GM08714 (cell line): ENCODE data around the gene IRF5.

Experiments
- H3K4me3 ChIP-seq: fragments of 200-500 bp; sonication (Bioruptor generic); 2 replicates; pipeline ENCODE4 v1.5.1; 2014; ENCODE audit warnings: mild to moderate bottlenecking, low read length, inconsistent platforms
- ZNF274 ChIP-seq: IDR thresholded peaks from 2 replicates; pipeline ENCODE4 v1.6.1; 2012; ENCODE audit warnings: mild to moderate bottlenecking, low read depth, low read length

Gene IRF5

GRCh38 chr7:128937647-128938543, at the start of gene IRF5:
IRF5 (plus strand) TSS chr7:128937927; CDS start chr7:128942082, 4,155 bp downstream.
- H3K4me3 ChIP-seq, result peak within 1 kb of the TSS; percentile 87
- TF ChIP-seq ZNF274, result no peak

DNA sequence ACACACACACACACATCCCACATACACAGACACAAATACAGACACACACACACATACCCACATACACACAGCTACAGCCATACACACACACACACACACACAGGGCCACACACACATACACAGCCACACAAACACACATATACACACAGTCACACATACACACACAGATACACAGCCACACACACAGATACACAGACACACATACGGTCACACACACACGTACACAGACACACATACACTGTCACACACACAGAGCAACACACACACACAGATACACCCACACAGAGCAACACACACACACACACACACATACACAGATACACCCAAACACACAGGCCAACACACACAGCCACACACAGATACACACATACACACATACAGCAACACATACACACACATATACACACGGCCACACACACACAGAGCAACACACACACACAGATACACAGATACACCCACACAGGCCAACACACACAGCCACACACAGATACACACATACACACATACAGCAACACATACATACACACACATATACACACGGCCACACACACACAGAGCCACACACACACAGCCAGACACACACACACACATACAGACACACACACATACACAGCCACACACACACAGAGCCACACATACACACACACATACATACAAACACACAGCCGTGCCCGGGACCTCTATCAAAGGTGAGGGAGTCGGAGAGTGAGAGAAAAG, 49.5 kb upstream of the IRF5 start:
- no peak overlapping the region for H3K4me3 ChIP-seq
- TF ChIP-seq ZNF274, result no peak

- H3K4me3 ChIP-seq, result no peak overlapping the region
- TF ChIP-seq ZNF274, result no peak
These were observed 49.0 kb upstream of the IRF5 start for GRCh38 chr7:128888756-128889095.

DNA sequence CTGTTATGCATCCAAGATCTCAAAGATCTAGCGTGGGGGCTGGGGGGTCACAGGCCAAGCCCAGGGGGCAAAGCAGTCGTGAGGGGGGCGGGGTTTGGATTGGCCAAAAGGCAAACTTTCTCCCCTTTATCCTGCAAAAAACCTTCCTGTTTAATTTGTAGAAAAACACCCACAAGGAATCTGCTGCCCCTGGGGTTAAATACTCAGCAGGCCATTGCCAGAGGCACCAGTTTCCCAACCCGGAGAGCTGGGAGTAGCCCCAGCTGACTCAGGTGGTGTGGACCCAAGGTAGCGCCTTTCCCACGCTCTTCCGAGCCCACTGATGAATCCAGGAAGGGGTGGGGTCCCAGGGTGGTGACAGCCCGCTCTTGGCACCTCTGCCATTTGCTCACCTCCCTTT, 48.6 kb upstream of the IRF5 start:
- TF ChIP-seq ZNF274, result no peak

GRCh38 chr7:128890306-128891109, 47.2 kb upstream of the IRF5 start:
- TF ChIP-seq ZNF274, result no peak
- H3K4me3 ChIP-seq, result no peak overlapping the region

More for the DNA sequence above, 48.6 kb upstream of the IRF5 start:
- no peak overlapping the region for H3K4me3 ChIP-seq

DNA sequence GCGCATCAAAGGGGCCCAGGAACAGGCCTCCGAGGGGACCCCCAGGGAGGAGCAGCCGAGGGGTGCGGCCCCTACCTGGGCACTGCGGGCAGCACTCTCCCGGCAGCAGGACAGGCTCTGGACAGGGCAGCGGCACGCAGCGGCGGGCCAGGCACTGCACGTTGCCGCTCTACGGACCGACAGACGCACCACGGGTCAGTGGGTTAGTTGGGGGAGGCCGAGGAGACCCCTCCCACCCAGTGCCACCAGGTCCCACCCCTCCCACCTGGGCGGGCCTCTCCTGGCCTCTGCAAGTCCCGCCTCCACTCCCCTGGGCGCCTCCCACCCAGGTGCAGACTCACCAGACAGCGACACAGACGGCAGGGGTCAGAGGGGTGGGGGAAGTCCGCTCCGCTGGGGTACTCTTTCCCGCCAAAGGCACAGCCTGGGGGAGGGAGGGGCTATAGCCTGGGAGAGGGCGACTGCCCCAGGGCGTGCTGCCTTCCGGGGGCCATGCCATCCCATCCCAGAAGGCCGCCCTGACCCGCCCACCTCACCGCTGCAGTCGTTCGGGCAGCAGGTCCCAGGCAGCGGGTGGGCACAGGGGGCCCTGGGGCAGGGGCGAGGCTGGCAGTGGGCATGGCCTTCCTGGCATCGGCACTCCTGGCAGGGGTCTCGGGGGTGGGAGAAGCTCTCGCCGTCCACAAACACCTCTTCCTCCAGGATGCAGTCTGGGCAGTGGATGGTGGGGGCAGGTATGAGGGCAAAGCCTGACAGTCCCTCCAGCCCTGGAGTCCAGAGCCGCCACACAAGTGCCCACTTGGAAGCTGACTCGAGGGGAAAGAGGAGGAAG, 46.4 kb upstream of the IRF5 start:
- no peak overlapping the region for H3K4me3 ChIP-seq
- no peak for TF ChIP-seq ZNF274

DNA sequence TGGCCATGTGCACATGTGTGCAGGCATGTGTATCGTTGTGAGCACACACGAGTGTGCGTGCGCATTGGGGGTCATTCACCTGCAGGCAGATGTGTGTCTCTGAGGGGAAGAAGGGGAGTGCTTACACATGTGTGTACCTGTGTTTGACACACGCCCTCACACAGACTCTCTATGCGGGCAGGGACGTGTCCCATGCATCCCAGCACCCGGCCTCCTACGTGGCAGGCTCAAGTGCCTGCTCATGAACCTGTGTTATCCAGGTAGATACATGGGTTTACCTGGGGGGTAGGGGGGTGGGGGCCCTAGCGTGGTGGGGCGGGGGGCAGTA, 45.8 kb upstream of the IRF5 start:
- no peak overlapping the region for H3K4me3 ChIP-seq
- no peak for TF ChIP-seq ZNF274

- TF ChIP-seq ZNF274, result no peak
These were observed 45.0 kb upstream of the IRF5 start for GRCh38 chr7:128892521-128893250.

DNA sequence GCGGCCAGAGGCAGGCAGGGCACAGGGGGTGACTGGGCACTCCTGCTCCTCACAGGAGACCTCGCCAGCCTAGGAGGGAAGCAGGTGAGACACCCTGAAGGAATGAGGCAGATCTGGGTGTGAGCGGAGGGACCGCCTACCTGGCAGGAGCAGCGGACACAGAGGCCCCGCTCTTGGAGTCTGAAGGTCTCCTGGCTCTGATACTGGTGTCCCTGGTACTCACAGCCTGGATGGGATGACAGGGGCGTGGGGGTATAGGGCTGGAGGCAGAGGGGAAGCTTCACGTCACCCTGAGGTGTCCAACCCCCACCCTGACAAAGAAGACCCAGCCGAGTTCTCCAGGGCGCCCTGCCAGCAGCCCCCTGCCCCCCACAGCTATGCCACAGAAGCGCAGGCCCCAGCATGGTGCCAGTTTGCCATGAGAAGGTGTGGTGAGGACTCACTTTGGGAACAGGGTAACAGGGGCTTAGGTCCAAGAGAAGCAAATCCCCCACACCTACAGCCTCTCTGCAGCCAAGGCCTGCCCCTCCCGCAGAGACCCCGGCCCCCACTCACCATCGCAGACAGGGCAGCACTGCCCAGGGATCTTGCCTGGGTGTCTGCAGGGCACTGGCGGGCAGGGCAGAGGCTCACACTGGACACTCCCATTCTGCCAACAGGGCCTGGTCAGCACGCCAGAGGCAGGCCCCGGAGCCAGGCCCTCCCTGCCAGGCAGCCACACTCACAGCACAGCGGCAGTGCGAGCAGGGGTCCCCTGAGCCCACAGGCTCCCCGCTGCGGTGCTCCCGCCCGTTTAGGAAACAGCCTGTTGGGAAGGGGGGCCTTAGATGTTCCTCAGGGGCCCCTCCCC, 44.3 kb upstream of the IRF5 start:
- no peak for TF ChIP-seq ZNF274
- no peak overlapping the region for H3K4me3 ChIP-seq

More at GRCh38 chr7:128892521-128893250, 45.0 kb upstream of the IRF5 start:
- no peak overlapping the region for H3K4me3 ChIP-seq

GRCh38 chr7:128894101-128894440, 43.7 kb upstream of the IRF5 start:
- no peak for TF ChIP-seq ZNF274
- H3K4me3 ChIP-seq, result no peak overlapping the region

GRCh38 chr7:128895320-128895719, 42.4 kb upstream of the IRF5 start:
- no peak for TF ChIP-seq ZNF274

GRCh38 chr7:128899392-128899791, 38.3 kb upstream of the IRF5 start:
- TF ChIP-seq ZNF274, result no peak

More at GRCh38 chr7:128895320-128895719, 42.4 kb upstream of the IRF5 start:
- H3K4me3 ChIP-seq, result no peak overlapping the region

More at GRCh38 chr7:128899392-128899791, 38.3 kb upstream of the IRF5 start:
- H3K4me3 ChIP-seq, result no peak overlapping the region
